ACHN (cell line): Measurements from ENCODE around the gene RND1.

ENCODE experiments used
- DNase-seq: peaks from one replicate; pipeline ENCODE4 v3.0.0-alpha.2; 2015
- in situ Hi-C: cut with HindIII; loops from 2 replicates; pipeline ENCODE4 v1.10.0; 2017; ENCODE audit warnings: low sequenced_read_pairs, low pct_ligation_motif_present, low pct_unique_long_range_greater_than_20kb

The RND1 gene

DNA sequence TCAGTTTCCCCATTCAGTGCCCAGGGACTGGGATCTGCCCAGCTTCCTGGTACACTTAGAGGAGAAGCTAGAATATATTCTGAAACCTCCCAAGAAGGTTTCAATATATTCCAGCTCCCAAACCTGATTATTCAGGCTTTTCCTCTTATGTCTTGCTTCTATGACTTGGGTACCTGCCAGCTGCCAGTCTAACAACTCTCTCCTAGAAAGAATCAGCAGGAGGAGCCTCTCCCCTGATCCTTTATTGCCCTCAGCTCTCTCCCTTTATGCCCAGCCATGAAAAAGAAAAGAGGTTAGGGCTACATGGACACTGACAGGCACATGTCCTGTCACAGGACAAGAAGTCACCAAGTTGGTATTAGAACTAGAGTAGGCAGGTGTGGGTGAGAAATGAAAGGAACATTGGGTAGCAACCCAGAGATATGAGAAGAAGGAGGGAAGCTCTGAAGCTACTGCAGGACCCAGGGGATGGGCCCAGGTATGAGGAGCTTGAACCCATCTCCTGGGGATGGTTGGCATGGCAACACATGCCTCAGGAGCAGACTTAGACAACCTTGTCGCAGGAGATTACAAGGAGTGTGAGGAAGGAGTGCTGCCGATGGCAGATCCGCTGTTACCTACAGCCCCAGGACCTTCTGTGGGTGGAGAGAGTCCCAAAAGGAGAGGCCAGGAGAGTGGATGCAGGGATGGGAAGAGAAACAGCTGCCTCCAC, 49.4 kb downstream of the RND1 start:
- DNase-seq: no peak
- in situ Hi-C loops: no loop called here

DNA sequence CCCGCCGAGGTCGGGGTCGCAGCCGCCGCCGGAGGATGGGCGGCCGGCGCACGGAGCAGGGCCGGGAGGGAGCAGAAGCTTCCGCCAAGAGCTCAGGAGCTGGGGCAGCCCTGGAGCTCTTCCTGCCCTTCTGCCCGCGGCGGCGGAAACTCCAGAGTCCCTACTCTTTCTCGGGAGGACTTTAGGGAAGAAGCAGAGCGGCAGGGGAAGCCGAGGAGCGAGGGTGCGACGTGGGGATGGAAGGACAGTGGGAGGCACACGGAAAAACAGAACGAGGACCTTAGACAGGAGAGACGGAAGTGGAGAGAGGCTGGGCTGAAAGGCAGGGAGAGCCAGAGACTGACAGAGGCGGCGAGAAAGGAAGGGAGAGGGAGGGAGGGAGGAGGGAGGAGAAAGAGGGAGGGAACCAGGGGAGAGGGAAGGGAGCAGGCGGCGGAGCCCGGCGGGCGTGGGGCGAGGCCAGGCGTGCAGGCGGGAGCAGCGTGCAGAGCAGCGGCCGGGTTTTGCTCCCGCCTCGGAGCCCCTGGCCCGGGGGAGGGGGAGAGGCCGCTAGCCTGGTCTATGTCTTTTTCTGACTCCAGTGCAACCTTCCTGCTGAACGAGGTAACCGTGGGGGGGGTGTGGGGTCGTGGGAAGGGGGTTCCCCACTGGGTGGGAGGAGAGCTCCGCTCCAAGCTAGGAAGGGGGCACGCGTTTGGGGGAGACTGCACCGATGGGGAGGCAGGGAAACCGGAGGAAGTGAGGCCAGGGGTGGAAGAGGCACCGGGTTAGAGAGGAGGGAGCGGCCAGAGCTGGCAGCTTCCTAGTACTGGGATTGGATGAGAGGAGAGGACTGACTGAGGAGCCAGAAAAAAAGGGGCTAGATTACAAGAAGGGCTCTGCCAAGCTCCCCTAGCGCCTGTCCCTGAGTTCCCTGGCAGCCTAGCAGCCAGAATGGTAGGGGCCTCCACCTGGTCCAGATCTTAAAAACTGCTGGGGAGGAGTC, 50.3 kb downstream of the RND1 start:
- in situ Hi-C loops: no loop called here
- DNase-seq: peak; percentile 90

DNA sequence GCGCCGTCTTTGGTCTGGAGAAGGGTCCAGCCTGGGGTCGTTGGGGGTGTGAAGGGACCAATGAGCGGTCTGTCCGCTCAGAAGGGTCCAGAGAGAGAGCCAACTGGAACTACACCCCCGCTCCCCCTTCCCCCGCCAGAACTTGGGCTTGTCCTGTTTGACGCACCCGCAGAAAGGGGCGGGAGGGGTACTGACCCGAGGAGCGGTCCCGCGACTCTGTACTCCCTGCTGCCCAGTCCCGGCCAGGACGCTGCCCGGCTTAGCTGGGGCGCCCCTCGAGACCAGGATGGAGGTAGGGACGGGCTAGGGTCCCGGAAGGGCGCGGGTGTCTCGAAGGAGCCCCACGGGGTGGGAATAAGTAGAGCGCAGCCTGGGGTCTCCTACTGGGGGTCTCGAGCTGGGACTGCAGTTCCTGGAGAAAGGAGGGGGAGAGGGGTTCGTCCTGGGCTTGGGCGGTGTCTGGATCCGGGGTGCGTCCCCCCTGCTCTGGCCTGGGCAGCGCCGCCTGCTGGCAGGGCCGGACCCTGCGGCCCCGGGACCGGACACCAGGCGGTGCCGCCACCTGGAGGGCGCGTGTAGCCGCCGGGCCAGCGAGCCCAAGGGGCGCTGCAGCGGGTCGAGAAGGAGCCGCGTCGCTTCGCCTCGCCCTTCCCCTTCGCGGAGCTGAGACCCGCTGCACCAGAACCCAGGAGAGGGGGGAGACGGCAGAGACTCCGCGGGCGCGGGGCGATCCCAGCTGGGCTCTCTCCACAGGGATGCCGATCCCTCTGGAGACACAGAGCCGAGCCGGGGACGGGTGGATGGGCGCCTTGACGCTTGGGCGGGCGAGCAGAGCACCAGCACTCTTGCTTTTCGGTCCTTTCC, 51.2 kb downstream of the RND1 start:
- DNase-seq: peak; percentile 91
- in situ Hi-C loops: no loop called here

DNA sequence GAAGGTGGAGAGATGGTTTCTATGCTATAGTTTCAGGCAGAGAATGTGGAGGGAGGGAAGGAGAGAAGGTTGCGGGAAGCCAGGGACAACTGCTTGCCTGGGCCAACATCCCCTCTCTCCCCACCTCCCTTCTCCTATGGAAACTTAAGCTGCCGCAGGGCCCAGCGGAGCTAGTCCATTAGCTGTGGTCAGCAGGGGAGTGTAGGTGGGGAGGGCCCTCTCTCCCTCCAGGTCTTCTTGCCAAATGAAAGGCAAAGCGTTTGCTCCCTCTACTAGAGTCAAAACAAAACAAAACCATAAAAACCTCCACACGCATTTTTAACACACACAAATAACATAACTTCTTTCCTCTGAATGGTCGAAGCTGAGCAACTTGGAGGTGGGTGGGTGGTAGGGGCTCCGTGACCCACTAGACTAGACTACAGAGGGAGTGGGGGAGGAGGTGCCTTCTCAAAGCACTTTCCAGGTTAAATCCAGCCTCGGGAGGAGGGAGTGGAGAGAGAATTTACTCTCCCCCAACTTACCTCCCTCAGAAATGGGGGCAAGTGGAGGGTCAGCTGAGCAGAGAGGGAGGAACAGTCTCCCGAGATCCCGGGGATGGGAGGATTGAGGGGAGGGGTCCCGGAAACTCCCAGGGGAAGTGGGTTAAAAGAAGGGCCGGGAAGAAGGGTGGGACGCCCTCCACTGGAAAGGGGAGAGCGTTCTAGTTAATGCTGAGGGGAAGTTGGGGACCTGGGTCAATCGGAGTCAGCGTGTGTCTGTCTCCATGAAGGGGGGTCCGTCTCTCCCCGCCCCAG, 52.0 kb downstream of the RND1 start:
- no peak for DNase-seq
- in situ Hi-C loops: no loop called here

DNA sequence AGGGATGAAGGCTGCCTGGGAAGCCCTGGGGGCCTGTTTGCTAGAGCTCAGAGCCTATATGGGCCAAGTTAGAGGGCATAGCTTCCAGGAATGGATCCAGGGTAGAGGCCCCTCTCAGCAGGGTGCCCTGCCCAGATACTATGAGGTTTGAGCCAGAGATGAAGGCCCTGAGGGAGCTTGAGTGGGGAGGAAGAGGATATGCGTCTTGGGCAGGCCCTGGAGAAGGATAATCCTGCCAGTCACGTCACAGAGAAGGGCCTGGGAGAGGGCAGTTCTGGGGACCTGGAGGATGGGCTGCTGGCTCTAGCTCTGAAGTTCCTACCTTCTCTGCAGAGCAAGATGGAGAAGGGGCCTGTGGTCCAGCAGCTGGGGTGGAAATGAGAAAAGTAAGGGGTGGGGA, 53.3 kb downstream of the RND1 start:
- in situ Hi-C loops: no loop called here
- DNase-seq: no peak

DNA sequence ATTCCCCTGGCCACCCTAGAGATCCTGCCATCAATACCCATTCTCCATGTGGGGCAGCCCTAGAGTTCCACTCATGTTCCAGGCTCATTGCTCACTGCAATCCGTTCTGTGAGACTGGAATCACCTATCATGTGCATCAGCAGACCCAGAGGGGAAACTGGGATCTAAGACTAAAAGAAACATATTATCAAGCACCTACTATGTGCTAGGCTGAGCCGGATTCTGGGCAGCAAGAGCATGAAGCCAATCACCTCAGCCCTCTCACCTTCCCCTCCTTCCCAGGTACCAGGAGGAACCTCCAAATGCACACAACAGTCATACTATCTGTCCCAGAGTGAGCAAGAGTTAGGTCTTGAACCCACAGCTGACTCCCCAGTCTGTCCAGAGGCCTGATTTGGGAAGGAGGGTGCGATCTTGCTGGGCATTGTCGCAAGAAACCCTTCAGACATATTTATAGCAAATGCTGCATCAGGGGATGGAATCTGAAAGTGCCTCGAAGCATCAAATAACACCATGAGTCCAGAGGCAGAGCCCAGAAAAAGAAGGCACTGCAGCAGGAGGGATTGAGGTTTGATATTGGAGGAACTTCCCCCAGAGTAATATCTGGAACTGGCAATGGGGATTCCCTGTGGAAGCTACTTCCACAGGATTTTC, 54.1 kb downstream of the RND1 start:
- no peak for DNase-seq
- in situ Hi-C loops: no loop called here

DNA sequence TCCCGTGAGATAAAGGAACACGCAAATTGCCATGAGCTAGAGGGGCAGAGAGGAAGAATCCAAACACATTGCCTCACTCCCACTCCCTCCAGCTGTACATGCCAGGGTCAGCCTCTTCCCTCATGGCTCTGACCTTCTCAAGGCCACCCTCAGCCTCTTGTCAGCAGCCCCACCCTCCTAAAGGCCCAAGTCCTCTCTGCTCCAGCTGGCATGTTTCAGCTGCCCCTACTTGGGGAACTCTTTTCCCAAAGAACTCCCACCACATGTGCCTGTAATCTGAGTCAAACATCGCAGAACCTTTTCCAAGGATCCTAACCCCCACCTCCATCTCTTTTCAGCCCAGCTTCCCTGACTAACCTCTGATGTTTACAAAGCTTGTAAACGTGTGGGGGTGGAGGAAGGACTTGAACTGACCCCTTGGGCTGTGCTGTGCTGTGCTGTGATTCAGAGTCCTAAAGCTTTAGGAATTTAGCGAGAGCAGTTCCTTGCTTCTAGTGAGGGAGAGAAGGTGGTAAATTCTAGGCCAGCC, 54.7 kb downstream of the RND1 start:
- DNase-seq: no peak
- in situ Hi-C loops: no loop called here

DNA sequence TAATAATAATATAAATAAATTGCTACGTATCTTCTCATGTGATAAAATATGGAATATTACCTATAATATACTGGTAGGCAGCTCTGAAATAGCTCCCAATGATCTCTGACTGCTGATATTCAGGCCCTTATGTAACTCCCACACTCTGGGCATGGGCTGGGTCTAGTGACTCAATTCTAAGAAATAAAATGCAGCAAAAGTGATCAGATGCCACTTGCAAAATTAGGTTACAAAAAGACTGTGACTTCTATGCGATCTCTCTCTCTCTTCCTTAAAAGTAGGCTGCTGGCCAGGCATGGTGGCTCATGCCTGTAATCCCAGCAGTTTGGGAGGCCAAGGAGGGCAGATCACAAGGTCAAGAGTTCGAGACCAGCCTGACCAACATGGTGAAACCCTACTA, 57.7 kb downstream of the RND1 start:
- in situ Hi-C loops: no loop called here
- DNase-seq: no peak
